ENCODE measurements around the gene HSD17B4.
"Not testable (repeated sequence)": the region's sequence is repeated elsewhere in the genome, so short reads cannot be mapped to it uniquely, and the experiment has no call there.

HSD17B4 gene

DNA sequence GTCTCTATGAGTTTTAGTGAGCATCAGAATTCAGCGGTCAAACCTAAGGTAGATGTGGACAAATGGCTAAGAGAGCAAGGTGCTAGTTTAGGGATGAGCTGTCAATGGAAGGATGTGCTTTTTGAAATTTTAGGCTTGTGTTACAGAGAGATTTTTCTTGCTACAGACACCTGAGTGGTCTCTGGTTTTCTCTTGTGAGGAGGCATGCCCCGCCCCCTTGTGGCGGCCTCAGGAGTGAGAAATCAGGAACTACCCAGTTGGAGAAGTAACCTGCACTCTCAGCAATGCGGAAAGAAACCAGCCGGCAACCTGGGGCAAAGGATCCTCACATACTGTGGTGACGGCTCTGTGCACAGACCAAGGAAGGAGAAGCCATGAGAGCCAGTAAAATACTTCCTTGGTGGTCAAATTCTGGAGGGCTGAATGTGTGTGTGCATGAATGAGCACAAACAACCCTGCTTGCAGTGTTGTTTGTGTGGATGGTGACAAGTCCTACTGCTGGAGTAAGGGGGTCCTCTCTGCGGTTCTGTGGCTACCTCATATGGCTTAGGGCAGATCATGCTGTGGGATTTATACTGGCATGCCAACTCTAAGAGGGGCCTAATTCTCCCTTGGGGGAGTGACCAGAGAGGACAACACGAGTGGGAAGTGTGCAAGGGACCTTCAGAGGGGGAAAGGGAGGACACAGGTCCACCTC, 16.7 kb upstream of the HSD17B4 start:
- DNase-seq, result no peak

DNA sequence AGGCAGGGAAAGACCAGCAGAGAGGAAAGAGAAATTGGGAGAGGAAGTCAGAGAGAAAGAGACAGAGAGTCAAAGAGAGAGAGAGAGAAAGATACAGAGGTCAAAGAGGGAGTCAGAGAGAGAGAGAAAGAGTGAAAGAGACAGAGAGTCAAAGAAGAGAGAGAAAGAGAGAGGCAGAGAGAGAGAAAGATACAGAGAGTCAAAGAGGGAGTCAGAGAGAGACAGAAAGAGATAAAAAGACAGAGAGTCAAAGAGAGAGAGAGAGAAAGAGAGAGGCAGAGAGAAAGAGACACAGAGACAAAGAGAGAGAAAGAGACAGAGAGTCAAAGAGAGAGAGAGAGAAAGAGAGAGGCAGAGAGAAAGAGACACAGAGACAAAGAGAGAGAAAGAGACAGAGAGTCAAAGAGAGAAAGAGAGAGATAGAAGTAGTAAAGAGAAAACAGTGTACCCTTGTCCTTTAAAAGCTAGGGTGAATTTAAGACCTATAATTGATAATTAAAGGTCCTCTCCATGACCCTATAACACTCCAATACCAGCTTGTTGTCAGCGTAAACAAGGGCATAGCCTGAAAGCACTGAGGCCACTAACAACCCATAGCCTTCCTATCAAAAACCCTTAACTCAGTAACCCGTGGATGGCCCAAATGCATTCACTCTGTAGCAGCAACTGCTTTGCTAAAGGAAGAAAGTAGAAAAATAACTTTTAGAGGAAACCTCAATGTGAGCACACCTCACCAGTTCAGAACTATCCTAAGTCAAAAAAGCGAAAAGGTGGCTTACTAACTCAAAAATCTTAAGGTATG, 14.3 kb upstream of the HSD17B4 start:
- not testable (repeated sequence) for DNase-seq

DNA sequence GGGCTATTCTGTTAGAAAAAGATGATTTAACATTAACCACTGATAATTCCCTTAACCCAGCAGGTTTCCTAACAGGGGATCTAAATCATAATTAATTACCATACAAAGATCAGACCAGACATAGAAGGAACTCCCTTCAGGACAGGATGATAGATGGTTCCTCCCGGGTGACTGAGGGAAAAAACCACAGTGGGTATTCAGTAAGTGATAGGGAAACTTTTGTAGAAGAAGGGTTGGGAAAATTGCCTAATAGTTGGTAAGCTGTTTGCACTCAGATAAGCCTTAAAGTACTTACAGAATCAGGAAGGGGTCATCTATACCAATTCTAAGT, 13.7 kb upstream of the HSD17B4 start:
- DNase-seq, result not testable (repeated sequence)

DNA sequence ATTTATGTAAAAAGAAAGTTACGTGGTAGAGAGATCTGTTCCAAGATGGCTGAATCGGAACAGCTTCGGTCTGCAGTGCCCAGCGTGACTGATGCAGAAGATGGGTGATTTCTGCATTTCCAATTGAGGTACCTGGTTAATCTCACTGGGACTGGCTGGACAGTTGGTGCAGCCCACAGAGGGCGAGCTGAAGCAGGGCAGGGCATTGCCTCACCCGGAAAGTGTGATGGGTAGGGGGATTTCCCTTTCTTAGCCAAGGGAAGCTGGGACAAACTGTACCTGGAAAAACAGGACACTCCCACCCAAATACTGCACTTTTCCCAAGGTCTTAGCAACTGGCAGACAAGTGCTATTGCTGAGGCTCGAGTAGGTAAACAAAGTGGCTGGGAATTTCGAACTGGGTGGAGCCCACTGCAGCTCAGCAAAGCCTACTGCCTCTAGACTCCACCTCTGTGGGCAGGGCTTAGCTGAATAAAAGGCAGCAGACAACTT, 13.1 kb upstream of the HSD17B4 start:
- no peak for DNase-seq

DNA sequence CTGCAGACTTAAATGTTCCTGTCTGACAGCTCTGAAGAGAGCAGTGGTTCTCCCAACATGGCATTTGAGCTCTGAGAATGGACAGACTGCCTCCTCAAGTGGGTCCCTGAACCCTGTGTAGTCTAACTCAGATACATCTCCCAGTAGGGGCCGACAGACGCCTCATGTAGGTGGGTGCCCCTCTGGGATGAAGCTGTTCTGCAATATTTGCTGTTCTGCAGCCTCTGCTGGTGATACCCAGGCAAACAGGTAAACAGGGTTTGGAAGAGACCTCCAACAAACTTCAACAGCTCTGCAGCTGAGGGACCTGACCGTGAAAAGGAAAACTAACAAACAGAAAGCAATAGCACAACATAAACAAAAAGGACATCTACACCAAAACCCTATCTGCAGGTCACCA, 12.7 kb upstream of the HSD17B4 start:
- DNase-seq, result not testable (repeated sequence)

DNA sequence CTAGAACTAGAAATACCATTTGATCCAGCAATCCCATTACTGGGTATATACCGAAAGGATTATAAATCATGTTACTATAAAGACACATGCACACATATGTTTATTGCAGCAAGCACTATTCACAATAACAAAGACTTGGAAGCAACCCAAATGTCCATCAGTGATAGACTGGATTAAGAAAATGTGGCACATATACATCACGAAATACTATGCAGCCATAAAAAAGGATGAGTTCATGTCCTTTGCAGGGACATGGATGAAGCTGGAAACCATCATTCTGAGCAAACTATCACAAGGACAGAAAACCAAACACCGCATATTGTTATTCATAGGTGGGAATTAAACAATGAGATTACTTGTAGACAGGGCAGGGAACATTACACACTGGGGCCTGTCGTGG, 7.7 kb upstream of the HSD17B4 start:
- DNase-seq, result not testable (repeated sequence)

DNA sequence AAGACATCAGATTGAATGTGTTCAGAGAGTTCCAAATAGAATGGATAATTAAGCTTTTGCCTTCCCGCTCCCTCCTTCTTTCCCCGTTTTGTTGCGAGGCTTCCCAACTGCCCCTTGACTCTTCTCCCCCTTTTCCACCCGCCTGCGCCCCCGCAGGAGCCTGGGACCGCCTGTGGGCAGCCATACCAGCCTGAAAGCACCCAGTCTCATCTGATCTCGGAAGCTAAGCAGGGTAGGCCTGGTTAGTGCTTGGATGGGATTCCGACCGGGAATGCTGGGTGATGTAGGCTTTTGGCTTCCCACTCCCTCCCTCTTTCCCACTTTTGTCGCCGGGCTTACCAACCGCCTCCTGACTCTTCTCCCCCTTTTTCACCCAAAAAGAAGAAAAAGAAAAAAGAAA, 6.8 kb upstream of the HSD17B4 start:
- no peak for DNase-seq

DNA sequence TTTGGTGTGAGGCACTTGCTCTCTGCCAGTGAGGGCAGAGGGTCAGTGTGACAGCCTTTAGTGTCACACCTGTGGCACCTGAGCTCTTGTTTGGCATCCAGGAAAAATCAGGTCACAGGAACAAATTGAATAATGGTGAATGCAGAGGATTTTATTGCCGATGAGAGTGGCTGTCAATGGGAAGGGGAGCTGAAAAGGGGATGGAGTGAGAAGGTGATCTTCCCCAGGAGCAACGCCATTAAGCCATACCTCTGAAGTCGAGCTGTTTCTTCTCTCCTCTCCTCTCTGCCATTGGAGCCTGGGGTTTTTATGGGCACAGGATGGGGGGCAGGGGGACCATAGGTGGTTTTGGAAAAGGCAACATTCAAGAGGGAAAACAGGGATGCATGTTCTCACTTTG, 2.4 kb upstream of the HSD17B4 start:
- DNase-seq, result no peak

DNA sequence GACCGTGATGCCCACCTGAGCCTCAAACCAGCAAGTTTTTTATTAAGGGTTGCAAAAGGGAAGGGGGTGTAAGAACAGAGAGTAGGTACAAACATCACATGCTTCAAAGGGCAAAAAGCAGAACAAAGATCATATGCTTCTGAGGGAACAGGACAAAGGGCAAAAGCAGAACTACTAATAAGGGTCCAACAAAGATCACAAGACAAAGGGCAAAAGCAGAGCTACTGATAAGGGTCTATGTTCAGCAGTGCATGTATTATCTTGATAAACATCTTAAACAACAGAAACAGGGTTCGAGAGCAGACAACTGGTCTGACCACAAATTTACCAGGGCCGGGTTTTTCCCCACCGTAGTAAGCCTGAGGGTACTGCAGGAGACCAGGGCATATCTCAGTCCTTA, 1.7 kb upstream of the HSD17B4 start:
- DNase-seq, result not testable (repeated sequence)

DNA sequence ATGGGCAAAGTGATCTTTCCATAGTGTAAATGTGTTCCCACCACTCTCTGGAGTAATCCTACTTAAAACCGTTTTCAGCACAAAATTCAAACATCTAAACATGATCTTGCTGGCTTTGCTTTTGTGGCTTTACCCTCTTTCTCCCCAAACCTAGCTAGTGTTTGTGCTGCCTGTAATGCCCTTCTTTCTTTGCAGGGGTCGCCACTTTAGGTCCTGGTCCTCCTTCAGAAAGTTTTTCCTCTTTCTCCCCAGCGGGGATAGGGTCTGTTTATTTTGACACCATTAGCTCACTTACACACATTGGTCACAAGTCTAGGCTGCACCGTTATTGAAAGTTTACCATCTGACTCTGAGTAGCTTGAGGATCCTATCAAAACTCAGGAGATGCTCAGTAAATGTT, 736 bp upstream of the HSD17B4 start:
- no peak for DNase-seq

DNA sequence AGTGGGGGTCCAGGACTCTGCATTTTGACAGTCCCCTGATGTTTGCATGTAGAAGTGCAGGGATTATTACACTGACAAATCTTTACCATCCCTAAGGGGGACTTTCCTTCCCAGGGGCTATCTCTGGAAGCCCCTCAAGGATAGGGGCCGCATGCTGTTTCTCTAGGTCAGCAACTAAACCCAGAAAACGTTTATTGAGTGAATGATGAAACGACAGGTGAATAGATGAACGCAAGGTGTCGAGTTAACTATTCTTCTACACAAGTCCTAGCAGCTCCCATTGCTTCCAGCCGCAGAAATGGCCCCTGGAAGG, 281 bp upstream of the HSD17B4 start:
- DNase-seq, result no peak

DNA sequence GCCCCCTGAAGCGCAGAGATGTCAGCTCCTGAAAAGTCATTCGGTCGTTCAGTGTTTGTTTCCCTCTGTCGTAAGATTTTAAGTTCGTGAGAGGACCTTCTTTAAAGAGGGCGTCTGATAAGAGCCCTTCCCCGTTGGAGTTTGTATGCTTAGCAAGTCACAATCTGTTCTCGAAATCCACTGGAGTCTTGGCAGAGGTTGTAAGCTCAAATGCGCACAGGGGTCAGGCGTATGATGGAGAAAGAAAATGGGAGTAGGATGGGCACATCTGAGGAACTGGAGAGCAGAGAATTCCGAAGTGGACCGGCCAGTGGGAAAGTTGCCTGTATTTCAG, 710 bp downstream of the HSD17B4 start:
- no peak for DNase-seq

DNA sequence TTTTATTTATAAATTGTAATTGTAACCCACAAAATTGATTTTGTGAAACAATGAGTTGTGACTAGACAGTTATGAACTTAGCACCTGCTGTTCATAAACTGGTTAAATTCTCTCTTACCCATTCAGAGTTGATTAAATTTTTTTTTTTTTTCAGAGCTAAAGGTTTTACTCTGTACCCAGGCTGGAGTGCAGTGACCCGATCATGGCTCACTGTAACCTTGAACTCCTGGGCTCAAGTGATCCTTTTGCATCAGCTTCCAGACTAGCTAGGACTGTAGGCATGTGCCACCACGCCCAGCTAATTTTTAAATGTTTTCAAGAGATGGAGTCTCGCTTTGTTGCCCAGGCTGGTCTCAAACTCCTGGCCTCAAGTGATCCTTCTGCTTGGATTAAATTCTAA, 1.9 kb downstream of the HSD17B4 start:
- no peak for DNase-seq

DNA sequence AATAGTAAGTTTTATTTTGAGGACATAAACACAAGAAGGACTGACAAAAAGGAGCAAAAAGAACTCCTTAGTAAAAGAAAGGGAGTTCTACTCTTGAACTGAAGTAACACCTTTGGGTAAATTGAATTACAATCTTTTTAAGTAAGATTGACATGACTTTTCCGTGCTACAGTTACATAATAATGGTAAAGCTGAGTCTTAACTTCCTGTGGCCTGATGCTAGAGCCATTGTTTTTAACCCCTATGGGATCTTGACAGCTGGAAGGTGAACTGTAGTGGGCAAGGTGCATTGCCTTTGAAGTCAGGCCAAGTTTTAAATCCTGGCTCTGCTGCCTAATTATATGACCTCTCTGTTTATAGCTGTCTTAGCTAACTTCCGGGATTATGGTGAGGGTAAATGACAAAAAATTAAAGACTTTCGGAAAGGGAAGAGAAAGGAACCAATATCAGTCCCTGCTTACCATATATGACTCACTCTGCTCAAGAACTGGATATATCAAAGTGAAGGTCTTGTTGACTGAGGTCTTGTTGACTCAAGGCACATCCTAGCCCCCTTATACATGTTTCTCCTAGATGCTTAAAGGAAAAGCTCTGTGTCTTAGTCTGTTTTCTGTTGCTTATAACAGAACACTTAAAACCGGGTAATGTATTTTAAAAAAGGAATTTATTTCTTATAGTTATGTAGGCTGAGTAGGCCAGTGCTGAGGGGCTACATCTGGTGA, 6.8 kb downstream of the HSD17B4 start:
- no peak for DNase-seq

DNA sequence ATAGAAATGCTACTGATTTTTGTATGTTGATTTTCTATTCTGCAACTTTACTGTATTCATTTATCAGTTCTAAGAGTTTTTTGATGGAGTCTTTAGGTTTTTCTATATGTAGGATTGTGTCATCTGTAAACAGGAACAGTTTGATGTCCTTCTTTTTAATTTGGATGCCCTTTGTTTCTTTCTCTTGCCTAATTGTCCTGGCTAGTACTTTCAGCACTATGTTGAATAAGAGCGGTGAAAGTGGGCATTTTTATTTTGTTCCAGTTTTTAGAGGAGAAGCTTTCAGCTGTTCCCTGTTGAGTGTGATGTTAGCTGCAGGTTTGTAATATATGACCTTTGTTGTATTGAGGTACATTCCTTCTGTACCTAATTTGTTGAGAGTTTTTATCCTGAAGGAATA, 13.3 kb downstream of the HSD17B4 start:
- DNase-seq, result no peak

DNA sequence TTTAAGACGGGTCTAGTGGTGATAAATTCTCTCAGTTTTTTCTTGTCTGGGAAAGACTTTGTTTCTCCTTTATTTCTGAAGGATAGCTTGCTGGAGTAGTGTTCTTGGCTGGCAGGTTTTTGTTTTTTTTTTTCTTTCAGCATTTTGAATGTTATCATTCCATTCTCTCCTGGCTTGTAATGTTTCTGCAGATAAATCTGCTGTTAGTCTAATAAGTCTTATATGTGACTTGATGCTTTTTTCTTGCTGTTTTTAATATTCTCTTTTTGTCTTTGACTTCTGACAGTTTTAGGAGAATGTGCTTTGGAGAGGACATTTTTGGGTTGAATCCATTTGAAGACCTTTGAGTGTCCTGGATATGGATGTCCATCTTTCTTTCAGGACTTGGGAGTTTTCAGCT, 16.0 kb downstream of the HSD17B4 start:
- no peak for DNase-seq

DNA sequence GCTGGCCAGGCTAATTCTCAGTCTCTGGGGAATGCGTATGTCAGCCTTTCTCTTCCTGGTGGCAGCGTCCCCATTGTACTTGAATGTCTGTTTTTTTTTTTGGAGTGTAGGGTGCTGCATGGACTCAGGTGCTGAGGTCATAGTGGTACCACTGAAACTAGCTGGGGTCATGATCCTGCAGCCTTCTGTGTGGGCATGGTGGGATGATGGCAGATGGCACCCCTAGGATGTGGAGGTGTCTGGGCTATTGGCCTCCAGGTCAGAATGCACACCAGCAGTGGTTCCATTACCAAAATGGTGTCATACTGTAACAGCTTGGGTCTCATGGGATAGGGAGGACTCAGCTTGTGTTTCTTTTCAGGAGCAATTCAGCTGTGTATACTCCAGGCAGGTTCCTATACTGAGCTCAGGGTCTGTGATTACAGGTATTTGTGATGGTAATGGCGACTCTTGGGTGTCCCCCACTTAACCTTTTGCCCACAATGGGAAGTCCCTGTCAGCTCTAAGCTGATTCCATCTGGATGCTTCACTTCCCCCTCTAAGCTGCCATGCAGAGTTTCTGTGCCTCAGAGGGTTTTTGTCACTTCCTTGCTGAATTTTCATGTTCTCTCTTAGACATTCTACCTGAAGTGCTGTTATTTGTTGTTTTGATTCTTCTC, 17.9 kb downstream of the HSD17B4 start:
- DNase-seq, result no peak

DNA sequence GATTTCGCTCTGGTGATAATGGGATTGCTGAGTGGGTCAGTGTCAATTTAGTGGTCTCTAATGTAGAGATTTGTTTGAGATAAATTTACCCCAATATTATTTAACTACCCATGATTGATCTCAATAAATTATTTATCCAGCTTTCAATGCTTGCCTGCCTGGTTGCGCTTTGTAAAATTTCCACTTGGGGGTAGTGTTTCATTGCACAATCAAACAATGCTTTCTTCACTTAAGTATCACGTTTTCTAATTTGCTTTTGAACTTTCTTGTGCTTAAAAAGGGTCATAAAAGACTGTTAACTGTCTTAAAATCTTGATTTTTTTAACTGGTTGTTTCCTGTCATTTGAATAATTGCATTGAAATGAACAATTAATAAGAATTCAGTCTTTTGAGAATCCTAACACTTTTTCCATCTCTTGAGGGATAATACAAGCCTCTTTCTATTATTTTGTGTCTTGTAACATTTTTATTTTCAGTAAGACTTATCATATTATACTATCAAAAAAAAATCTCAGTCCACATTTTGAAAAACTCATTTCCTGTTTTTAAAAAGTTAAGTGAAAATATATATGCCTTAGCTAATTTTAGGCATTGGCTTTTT, 18.7 kb downstream of the HSD17B4 start:
- no peak for DNase-seq

DNA sequence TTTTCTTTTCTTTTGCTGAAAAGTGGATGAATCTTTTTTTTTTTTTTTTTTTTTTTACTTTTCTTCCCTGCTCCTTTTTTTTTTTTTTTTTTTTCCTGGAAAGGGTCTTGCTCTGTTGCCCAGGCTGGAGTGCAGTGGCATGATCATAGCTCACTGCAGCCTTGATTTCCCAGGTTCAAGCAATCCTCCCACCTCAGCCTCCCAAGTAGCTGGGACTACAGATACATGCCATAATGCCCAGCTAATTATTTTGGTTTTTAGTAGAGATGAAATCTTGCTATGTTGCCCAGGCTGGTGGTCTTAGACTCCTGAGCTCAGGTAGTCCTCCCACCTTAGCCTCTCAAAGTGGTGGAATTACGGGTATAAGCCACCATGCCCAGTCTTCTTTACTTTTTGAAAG, 20.9 kb downstream of the HSD17B4 start:
- DNase-seq, result no peak

DNA sequence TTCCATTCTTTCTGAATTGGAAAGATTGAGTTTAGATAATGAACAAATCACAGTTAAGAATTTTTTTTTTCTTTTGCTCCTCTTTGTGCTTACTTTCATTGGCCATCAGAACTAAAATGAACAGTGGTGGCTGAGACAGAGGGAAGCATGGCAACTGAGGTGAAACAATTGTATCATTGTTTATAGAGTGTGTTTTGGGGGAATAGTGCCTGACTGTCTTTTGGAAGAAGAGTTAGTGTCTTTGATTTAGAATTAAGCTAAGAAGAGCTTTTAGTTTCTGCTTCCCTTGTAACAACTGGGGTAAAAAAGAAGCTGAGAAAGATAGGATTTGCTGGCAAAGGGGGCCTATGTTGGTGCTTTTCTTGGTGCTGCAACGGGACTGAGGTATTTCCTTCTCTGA, 24.0 kb downstream of the HSD17B4 start:
- no peak for DNase-seq

DNA sequence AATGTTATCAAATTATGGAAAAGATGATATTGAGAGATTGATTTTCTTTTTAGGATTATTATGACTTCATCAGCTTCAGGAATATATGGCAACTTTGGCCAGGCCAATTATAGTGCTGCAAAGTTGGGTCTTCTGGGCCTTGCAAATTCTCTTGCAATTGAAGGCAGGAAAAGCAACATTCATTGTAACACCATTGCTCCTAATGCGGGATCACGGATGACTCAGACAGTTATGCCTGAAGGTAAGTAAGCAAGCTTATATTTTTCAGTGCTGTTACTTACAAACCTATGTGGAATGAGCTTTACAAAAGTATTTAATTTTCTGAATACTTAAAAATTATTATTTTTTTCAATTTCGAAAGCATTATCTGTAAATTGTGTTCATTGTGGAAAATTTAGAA, 26.5 kb downstream of the HSD17B4 start:
- no peak for DNase-seq

DNA sequence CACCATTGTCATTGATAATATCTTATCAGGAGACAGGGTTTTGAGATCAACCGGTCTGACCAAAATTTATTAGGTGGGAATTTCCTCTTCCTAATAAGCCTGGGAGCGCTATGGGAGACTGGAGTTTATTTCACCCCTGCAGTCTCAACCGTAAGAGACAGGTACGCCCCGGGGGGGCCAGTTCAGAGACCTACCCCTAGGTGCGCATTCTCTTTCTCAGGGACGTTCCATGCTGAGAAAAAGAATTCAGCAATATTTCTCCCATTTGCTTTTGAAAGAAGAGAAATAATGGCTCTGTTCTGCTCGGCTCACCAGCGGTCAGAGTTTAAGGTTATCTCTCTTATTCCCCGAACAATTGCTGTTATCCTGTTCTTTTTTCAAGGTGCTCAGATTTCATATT, 28.3 kb downstream of the HSD17B4 start:
- not testable (repeated sequence) for DNase-seq

DNA sequence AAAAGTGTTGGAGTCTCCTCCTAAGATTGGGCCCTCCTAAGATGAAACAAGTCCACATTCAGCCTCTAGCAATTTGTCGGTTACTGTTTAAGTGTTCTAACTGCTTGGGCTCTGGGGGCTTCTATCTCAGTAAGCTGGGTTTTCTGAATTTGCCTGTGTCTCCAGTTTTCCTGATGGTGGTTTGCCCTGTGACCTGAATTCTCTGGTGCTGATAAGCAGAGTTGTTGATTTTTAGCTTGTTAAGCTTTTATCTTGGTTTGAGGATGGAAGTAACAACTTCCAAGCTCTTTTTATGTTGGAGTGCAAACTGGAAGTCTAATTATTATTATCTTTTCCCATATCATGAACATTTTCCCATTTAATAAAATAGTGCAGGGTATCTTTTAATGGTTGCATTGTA, 30.9 kb downstream of the HSD17B4 start:
- no peak for DNase-seq

Data from NCI-H1930 (cell line).